Measurements from ENCODE around the gene C10orf71. TPM values are rescaled to one million over a fixed set of nuclear protein-coding genes. Genes with fewer than 3 reads are reported as not detected.

The C10orf71 gene
- total RNA-seq, 1 experiment from 2014 or later, result not detected

GRCh38 chr10:49348593-49348992 is 49.6 kb downstream of the C10orf71 start:
- intact Hi-C loops (cut with micrococcal nuclease; ENCODE audit: unreplicated experiment), result no loop called here
- Histone ChIP-seq H3K4me3 (ENCODE audit: low read depth, low read length, poor library complexity, severe bottlenecking) (no peak overlapping the region), H3K36me3 (ENCODE audit: insufficient read depth, low read length, poor library complexity, severe bottlenecking) (no peaks in the 10 kb centered on the region), H3K4me1 (ENCODE audit: insufficient read depth, low read length, poor library complexity, severe bottlenecking) (no peaks in the 10 kb centered on the region), H3K27me3 (replicated peaks; ENCODE audit: insufficient read depth, low read depth, low read length, poor library complexity) (no peaks in the 10 kb centered on the region), H3K27ac (ENCODE audit: low read depth, low read length, poor library complexity, severe bottlenecking) (no peak overlapping the region), H3K9me3 (ENCODE audit: low read depth, low read length, poor library complexity, severe bottlenecking) (no peaks in the 10 kb centered on the region)
- BruUV-seq (replicated peaks), result no TSS peak
- no peak for TF ChIP-seq CTCF (conservative IDR thresholded peaks at IDR 0.05; ENCODE audit: low read depth, low read length)
- no peak for TF ChIP-seq EZH2 (IDR thresholded peaks at IDR 0.05; ENCODE audit: borderline replicate concordance, low read depth, low read length, poor library complexity, severe bottlenecking)
- POLR2A ChIA-PET (ENCODE audit: low non-redundant PET), result no interaction called here
- CTCF ChIA-PET, result no interaction called here
- no peak for DNase-seq (ENCODE audit: low spot score)

DNA sequence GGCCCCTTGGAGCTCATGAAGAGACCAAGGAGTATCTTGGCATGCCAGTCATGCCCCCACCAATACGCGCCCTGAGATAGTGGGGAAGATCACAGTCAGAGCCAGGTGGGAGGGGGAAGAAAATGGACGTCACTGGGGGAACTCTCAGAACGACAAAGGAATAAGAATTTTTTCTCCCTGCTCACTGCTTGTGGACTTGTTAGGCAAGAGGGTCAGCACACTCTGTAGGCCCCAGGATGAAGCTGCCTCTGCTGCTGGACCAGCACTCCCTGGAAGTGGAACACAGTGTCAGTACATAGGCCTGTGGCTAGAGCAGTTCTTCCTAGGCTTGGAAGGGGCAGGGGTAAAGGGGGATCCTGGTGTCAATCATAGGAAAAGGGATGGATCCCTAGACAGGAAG is 50.4 kb downstream of the C10orf71 start:
- POLR2A ChIA-PET (ENCODE audit: low non-redundant PET), result no interaction called here
- H3K4me1 ChIP-seq (ENCODE audit: insufficient read depth, low read length, poor library complexity, severe bottlenecking), result no peaks in the 10 kb centered on the region
- no peak overlapping the region for H3K27ac ChIP-seq (ENCODE audit: low read depth, low read length, poor library complexity, severe bottlenecking)
- no TSS peak for BruUV-seq (replicated peaks)
- DNase-seq (ENCODE audit: low spot score), result no peak
- intact Hi-C loops (cut with micrococcal nuclease; ENCODE audit: unreplicated experiment), result no loop called here
- no peak overlapping the region for H3K4me3 ChIP-seq (ENCODE audit: low read depth, low read length, poor library complexity, severe bottlenecking)
- no peaks in the 10 kb centered on the region for H3K9me3 ChIP-seq (ENCODE audit: low read depth, low read length, poor library complexity, severe bottlenecking)
- TF ChIP-seq EZH2 (IDR thresholded peaks at IDR 0.05; ENCODE audit: borderline replicate concordance, low read depth, low read length, poor library complexity, severe bottlenecking), result no peak
- TF ChIP-seq CTCF (conservative IDR thresholded peaks at IDR 0.05; ENCODE audit: low read depth, low read length), result no peak
- no peaks in the 10 kb centered on the region for H3K27me3 ChIP-seq (replicated peaks; ENCODE audit: insufficient read depth, low read depth, low read length, poor library complexity)
- CTCF ChIA-PET, result no interaction called here
- no peaks in the 10 kb centered on the region for H3K36me3 ChIP-seq (ENCODE audit: insufficient read depth, low read length, poor library complexity, severe bottlenecking)

DNA sequence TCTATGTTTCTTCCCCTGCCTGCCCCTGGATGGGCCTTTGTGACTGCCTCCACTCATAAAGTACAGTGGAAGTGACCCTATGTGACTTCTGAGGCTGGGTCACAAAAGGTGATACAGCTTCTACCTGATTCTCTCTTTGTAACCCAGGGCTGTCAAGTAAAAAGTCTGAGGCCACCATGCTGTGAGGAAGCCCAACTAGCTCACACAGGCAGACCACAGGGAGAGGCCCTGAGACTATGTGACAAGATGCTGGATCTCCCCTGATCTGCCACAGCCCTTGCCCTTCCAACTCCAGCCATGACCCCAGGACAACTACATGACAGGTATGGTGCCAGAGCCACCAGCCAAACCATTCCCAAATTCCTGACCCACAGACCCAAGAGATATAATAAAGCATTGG is 51.2 kb downstream of the C10orf71 start:
- no peak overlapping the region for H3K4me3 ChIP-seq (ENCODE audit: low read depth, low read length, poor library complexity, severe bottlenecking)
- CTCF ChIA-PET, result no interaction called here
- no TSS peak for BruUV-seq (replicated peaks)
- H3K4me1 ChIP-seq (ENCODE audit: insufficient read depth, low read length, poor library complexity, severe bottlenecking), result no peaks in the 10 kb centered on the region
- DNase-seq (ENCODE audit: low spot score), result no peak
- TF ChIP-seq EZH2 (IDR thresholded peaks at IDR 0.05; ENCODE audit: borderline replicate concordance, low read depth, low read length, poor library complexity, severe bottlenecking), result no peak
- no peak for TF ChIP-seq CTCF (conservative IDR thresholded peaks at IDR 0.05; ENCODE audit: low read depth, low read length)
- no peaks in the 10 kb centered on the region for H3K27me3 ChIP-seq (replicated peaks; ENCODE audit: insufficient read depth, low read depth, low read length, poor library complexity)
- H3K27ac ChIP-seq (ENCODE audit: low read depth, low read length, poor library complexity, severe bottlenecking), result no peak overlapping the region
- H3K36me3 ChIP-seq (ENCODE audit: insufficient read depth, low read length, poor library complexity, severe bottlenecking), result no peaks in the 10 kb centered on the region
- POLR2A ChIA-PET (ENCODE audit: low non-redundant PET), result no interaction called here
- H3K9me3 ChIP-seq (ENCODE audit: low read depth, low read length, poor library complexity, severe bottlenecking), result no peaks in the 10 kb centered on the region
- intact Hi-C loops (cut with micrococcal nuclease; ENCODE audit: unreplicated experiment), result no loop called here
